Thoracic aorta endothelial cell (primary cell): ENCODE data around the gene CD1C. TPM values are rescaled to one million over a fixed set of nuclear protein-coding genes. Genes with fewer than 3 reads are reported as not detected.

Source experiments
- total RNA-seq: library from RNA; depleted of rRNA; stranded (reverse); fragments of >200 nt; gene quantifications from 2 replicates; pipeline ENCODE4 v1.2.3, GENCODE V29; 2012

Gene CD1C
- total RNA-seq: not detected in 2 replicates

DNA sequence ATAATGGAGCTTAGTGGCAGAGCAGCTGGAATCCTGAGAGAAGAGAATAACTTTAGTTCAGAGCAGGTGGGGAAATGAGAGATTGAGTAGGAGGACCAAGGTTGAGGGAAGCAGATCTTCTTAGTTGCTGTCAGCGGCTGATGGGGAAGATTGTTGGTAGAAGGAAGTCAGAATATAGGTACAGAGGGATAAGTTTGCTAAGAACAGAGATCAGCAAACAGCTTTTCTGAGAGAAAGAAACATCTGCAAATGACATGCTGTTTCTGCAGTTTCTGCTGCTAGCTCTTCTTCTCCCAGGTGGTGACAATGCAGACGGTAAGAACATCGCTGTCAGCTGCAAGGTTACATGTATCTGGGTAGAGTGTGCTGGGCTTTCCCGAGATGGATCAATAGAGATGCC is at the start of gene CD1C:
TSS of gene CD1C (plus strand) at position 113 of the 400 bp plus-strand sequence. CDS start at position 255, 142 bp downstream.

DNA sequence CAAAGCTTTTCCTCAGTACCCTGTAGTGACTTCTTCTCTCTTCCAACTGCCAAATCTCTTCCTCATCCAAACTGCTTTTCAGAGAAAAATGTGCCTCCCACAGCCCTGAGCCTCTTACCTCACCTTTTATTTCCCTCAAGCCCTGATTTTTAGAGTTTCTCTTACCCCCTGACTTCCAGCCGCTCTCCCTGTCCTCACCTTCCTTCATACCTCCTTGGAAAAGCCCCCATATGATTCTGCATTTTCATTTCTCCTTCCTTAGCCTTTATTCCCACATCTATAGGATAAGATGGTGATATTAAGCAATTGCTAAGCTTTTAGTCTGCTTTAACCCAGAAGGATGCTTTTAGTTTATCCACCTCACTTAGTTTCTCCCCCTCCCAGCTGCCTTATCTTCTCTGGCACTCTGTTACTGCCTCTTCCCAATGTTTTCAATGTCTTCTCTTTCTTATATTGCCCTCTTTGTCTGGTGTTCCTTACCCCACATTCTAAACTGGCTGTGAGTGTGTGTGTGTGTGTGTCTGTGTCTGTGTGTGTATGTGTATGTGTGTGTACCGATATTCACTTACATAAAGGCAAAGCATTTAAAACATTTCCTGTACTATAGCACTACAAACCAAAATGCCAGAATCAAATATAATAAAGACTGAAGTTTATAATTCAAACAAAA is 41.9 kb downstream of the CD1C start, which contains the start of gene CD1B:
TSS of gene CD1B (minus strand) at position 51 of the 670 bp plus-strand sequence. CDS start 108 bp downstream, outside the sequence.

Other genes starting within 250 kb of the CD1C start
- not detected in 2 replicates for gene CD1D, start 109.0 kb upstream of the CD1C start, total RNA-seq
- not detected in 2 replicates for gene CD1A, start 35.5 kb upstream of the CD1C start, total RNA-seq
- not detected in 2 replicates for gene CD1B, start 41.6 kb downstream of the CD1C start, total RNA-seq
- not detected in 2 replicates for gene CD1E, start 64.0 kb downstream of the CD1C start, total RNA-seq
- gene OR10T2, start 109.5 kb downstream of the CD1C start, total RNA-seq: not detected in 2 replicates
- not detected in 2 replicates for gene OR10K2, start 136.3 kb downstream of the CD1C start, total RNA-seq
- not detected in 2 replicates for gene OR10K1, start 171.9 kb downstream of the CD1C start, total RNA-seq
- not detected in 2 replicates for gene OR10R2, start 182.3 kb downstream of the CD1C start, total RNA-seq